ENCODE results near the gene NKX1-2. TPM values are rescaled to one million over a fixed set of nuclear protein-coding genes. Genes with fewer than 3 reads are reported as not detected.

NKX1-2 gene
- total and polyA plus RNA-seq, 2 of the 8 experiments (the other 6 are each of a cell fraction or from before 2014, with no cell fraction given), result 12.7 to 34.9 TPM

- no peak for TF ChIP-seq TEAD4 (IDR thresholded peaks at IDR 0.05; ENCODE audit: low read depth, low read length)
Measured at GRCh38 chr10:124429576-124429975, 20.3 kb downstream of the NKX1-2 start (continued).

Data from H1 (cell line).